ENCODE measurements around the gene GLP2R.

The GLP2R gene

DNA sequence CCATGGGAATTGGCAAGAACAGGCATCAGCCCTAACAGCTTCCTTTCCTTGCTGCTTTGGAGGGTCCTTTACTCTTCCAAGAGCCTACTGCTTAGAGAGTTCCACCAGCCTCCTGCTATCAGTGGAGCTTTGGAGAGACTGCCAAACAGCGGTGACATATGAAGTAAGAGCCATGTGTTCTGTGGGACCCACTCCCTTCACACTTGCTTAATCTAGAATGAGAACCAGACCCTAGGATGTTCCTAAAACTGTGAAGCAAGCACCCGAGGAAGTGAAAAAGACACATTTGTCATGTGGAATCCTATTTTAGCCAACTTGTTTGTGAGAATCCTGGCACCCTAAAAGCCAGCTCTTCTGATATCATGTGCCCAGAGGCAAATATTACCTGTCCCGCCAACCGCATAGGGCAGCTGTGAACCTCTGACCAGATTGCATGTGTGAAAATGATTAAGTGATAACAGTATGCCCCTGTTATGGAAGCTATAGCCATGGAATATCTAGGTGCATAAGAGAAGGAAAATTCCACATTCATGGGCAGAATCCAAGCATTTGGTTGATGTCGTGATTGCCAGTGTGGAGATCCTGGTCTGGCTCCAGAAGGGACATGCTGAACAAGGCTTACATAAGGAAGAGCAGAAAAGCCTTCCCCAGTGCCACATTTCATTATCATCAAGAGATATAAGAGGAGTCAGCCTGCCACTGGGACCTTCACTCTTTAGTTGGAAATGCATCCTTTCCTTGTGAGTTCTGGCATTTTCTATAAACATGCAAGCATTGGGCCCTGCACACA, 60.6 kb downstream of the GLP2R start:
- DNase-seq (ENCODE audit: low read depth): no peak
- H3K4me3 ChIP-seq (ENCODE audit: low read depth, low read length): no peak overlapping the region

DNA sequence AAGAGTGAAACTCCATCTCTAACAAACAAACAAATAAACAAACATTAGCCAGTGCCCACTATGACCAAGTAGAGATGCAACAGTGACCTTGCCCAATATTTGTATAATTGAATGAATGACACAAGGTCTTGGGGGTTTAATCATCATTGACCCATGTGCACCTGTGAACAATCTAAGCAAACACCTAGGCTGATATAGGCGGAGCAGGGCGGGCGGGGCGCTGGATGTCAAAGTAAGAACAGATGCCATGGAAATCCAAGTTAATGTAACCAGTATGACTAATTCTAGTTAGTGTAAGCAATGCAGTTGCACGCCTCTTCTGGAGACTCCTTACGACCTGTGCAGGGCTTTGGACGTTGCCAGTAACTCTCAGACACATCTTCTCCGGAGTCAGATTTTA, 61.8 kb downstream of the GLP2R start:
- H3K4me3 ChIP-seq (ENCODE audit: low read depth, low read length): no peak overlapping the region
- DNase-seq (ENCODE audit: low read depth): no peak

- H3K4me3 ChIP-seq (ENCODE audit: low read depth, low read length): no peak overlapping the region
- no peak for DNase-seq (ENCODE audit: low read depth)
These were observed 64.4 kb downstream of the GLP2R start for GRCh38 chr17:9890124-9890523.

GRCh38 chr17:9893411-9894012, 67.8 kb downstream of the GLP2R start:
- no peak for DNase-seq (ENCODE audit: low read depth)

DNA sequence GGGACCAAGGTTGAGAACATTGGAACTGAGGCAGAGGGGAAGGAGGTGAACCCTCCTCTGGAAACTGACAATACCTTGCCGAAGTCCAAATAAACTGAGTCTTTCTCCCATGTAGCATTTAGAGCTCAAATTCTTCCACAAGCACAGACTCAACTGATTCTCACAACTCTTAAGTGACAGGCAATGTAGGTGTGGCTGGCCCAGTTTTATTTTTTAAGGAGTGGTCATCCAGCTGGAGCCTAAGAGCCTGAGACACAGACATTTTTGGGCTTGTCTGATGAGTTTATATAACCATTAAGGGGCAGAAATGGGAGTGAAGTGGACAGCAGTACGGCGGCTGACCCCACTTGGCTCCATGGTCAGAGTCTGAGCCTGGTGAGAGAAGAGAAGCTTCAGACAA, 68.5 kb downstream of the GLP2R start:
- no peak for DNase-seq (ENCODE audit: low read depth)
- no peak overlapping the region for H3K4me3 ChIP-seq (ENCODE audit: low read depth, low read length)

More at GRCh38 chr17:9893411-9894012, 67.8 kb downstream of the GLP2R start:
- H3K4me3 ChIP-seq (ENCODE audit: low read depth, low read length): no peak overlapping the region

DNA sequence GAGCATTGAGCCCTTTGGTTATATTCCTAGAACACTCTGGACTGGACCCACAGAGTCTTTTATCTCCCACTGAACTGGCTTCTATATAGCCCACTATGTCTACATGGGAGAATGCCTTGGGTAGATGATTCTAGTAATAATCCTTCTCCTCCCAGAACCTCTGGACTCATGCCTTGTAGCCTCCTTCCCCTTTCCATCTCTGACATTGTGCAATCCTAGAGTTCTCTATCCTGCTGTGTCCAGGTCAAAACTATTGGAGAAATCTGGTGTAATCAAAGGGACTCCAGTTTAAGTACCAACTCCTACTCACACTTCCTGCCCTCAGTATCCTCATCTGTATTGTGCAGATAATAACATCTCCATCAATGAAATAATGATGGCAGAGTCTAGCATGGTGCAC, 70.2 kb downstream of the GLP2R start:
- no peak for DNase-seq (ENCODE audit: low read depth)
- no peak overlapping the region for H3K4me3 ChIP-seq (ENCODE audit: low read depth, low read length)

- H3K4me3 ChIP-seq (ENCODE audit: low read depth, low read length): no peak overlapping the region
- DNase-seq (ENCODE audit: low read depth): no peak
These were observed 71.7 kb downstream of the GLP2R start for GRCh38 chr17:9897372-9897968.

DNA sequence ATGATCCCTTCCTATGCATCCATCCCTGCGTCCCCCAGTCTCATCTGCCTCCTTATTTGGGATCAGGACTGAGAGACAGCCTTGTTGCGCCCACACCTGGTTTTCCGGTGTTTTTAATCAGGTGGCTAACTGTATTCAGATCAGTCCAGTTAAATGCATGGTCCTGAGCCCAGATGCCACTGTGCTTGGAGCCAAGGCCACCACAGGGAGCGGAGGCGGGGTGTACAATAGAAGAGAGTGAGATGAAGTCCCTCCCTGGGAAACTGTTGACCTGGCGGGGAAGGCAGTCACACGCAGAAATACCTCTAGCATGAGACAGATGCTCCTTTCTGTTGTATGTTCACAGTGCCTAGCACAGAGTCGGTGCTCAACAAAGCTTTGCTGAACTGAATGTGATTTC, 73.1 kb downstream of the GLP2R start:
- DNase-seq (ENCODE audit: low read depth): no peak
- no peak overlapping the region for H3K4me3 ChIP-seq (ENCODE audit: low read depth, low read length)

DNA sequence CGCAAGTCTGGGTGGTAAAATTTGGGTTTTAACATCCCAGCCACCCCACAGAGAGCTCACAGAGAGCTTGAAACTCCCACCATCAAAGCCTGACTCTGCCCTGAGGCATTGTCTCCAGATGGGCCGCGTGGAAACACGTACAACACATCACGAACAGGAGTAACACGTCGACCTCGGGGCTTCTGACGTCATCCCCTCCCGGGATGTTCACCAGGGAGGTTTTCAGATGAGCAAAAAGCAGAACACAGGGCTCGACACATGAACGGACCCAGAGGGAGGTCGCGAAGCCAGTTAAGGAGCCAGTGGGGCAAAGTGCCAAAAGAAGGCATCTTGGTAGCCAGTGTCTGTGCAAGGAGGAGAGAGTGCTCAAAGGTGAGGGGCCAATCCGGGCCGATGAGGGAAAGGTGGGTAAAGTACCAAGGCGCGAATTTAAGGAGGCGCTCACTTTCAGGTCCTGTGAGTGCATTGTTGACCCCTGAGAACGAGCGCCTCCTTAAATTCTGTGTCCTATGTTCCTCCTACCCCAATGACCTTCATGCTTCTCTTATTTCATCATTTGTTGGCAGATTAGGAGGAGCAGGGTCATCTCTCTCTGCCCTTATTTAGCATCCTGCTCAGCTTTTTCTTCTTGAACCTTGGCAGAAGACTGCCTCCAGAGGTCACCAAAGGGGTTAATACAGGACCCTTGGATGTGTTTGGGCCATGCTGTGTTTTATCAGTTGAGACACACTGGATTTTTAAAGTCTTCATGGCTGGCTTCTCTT, 73.7 kb downstream of the GLP2R start:
- DNase-seq (ENCODE audit: low read depth): no peak
- no peak overlapping the region for H3K4me3 ChIP-seq (ENCODE audit: low read depth, low read length)

DNA sequence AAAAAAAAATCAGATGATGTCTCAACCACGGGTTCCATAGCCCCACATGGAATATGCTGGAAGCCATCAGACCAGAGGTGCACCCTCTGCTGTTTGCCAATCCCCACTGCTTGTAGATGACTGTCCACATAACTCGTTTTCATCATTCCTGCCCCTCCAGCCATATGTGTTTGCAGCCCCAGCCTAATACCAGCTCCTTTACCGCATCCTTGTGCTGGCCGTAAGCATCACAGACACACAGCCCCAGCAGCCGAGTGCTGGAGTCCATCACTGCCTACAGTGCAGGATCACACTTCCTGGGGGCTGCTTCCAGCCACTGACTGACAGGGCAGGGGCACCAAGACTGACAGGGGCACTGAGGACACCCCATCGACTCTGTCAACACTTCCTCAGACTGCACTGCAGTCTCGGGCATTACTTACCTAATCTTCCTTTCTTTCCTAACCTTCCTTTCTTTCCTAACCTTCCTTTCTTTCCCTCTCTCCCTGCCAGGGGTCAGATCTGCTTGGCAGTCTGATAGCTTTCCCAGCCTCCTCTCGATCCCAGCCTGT, 74.4 kb downstream of the GLP2R start:
- H3K4me3 ChIP-seq (ENCODE audit: low read depth, low read length): no peak overlapping the region
- no peak for DNase-seq (ENCODE audit: low read depth)

DNA sequence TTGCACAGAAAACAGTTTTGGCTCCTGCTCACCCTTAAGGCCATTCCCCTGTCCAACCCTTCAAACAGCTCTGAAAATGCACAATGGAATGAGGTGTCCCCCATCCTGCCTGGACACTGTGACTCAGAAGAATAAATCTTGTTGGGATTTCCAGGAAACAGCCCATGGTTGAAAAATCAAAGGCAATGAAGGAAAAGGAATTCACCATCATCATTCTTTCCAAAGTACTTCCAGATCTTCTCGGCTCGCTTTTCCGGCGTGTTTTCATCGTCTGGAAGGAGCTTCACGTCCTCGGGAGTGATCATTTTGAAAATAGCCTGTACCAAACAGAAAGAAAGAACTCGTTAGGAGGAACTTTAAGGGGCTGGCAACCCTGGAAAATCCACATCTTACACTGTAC, 75.1 kb downstream of the GLP2R start:
- no peak for DNase-seq (ENCODE audit: low read depth)
- H3K4me3 ChIP-seq (ENCODE audit: low read depth, low read length): no peak overlapping the region

- DNase-seq (ENCODE audit: low read depth): no peak
- no peak overlapping the region for H3K4me3 ChIP-seq (ENCODE audit: low read depth, low read length)
These were observed 76.4 kb downstream of the GLP2R start for GRCh38 chr17:9902120-9902519.

- H3K4me3 ChIP-seq (ENCODE audit: low read depth, low read length): no peak overlapping the region
- DNase-seq (ENCODE audit: low read depth): no peak
These were observed 78.8 kb downstream of the GLP2R start for GRCh38 chr17:9904277-9905077.

DNA sequence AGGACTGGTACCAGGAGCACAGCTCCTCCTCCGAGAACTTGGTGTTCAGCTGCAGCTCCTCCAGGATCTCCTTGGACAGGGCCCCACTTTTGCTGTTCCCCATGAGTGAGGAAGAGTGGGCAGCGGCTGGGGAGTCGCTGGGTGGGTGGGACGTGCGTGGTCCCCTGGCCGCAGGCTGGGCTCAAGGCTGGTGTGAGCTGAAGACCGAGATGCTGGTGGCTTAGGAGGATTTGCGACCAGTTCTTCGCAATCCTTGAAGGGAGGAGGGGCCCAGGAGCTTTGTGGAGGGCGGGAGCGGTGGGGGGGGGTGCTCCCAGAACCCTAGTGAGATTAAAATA, 79.3 kb downstream of the GLP2R start, which contains the start of gene RCVRN:
RCVRN (minus strand) TSS at position 194 of the 338 bp plus-strand sequence; CDS start at position 103, 91 bp downstream.
- H3K4me3 ChIP-seq (ENCODE audit: low read depth, low read length): no peak within 1 kb of the TSS
- DNase-seq (ENCODE audit: low read depth): no peak

GRCh38 chr17:9905902-9906301, 80.2 kb downstream of the GLP2R start:
- DNase-seq (ENCODE audit: low read depth): no peak
- no peak overlapping the region for H3K4me3 ChIP-seq (ENCODE audit: low read depth, low read length)

DNA sequence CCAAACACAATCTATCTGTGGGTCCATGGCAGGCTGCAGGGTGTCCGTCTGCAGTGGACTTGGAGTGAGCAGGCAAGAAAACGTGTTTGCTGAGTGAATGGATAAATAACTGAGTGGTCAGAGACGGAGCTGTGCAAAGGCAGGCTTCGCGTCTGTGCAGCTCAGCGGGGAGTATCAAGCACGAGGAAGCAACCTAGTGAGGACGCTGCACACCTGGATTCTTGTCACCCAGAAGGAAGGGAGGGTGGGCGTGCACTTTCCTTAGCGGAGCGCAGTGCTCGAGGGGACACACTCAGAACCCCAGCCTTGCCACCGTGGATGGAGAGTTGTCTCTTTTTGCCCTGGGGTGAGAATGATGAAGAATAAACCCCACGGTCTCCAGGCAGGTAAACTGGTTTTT, 80.9 kb downstream of the GLP2R start:
- H3K4me3 ChIP-seq (ENCODE audit: low read depth, low read length): no peak overlapping the region
- DNase-seq (ENCODE audit: low read depth): no peak

- H3K4me3 ChIP-seq (ENCODE audit: low read depth, low read length): no peak overlapping the region
- DNase-seq (ENCODE audit: low read depth): no peak
These were observed 81.4 kb downstream of the GLP2R start for GRCh38 chr17:9907131-9907530.

GRCh38 chr17:9907883-9908648, 82.3 kb downstream of the GLP2R start:
- DNase-seq (ENCODE audit: low read depth): no peak
- no peak overlapping the region for H3K4me3 ChIP-seq (ENCODE audit: low read depth, low read length)
